Suppressor macrophage treated with lipopolysaccharide for 1 hour (primary cell): Measurements from ENCODE around the gene EREG.
"Not testable (repeated sequence)": the region's sequence is repeated elsewhere in the genome, so short reads cannot be mapped to it uniquely, and the experiment has no call there.

Source experiments
- DNase-seq, 3 donors: peaks; one replicate each; pipeline ENCODE4 v3.0.0-alpha.2; 2020 to 2022

Gene EREG, protein sequence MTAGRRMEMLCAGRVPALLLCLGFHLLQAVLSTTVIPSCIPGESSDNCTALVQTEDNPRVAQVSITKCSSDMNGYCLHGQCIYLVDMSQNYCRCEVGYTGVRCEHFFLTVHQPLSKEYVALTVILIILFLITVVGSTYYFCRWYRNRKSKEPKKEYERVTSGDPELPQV

DNA sequence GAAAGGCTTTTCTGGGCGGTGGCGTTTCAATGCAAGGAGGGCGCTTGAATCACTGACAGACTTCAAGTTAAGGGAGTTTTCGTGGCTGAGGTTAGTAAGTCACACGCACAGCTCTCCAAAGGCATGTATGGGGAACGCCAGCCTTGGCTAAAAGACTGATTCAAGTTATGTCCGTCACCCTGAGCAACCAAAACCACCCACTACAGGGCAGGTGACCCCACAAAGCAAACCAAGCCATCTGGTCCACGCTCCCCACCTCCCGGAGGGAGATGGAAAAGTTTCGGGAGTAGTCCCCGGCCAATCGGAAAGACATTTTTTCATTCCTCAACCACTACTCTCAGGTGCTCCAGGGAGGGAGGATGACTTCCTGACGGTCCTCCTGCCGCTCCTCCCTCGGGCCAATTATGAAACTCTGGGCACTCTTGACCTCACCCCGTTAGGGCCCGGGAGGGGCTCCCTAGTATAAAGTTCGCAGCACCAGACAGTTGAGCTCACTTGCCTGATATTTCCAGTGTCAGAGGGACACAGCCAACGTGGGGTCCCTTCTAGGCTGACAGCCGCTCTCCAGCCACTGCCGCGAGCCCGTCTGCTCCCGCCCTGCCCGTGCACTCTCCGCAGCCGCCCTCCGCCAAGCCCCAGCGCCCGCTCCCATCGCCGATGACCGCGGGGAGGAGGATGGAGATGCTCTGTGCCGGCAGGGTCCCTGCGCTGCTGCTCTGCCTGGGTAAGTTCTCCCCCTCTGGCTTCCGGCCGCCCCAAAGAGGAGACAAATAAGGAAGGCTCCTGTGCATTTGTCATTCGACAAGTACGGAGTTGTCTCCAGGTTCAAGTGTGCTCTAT, at the start of gene EREG:
EREG (plus strand) TSS at position 494 of the 840 bp plus-strand sequence; CDS start at position 658, 164 bp downstream.
- DNase-seq: peak; percentile 87 to 91 (median 91)

DNA sequence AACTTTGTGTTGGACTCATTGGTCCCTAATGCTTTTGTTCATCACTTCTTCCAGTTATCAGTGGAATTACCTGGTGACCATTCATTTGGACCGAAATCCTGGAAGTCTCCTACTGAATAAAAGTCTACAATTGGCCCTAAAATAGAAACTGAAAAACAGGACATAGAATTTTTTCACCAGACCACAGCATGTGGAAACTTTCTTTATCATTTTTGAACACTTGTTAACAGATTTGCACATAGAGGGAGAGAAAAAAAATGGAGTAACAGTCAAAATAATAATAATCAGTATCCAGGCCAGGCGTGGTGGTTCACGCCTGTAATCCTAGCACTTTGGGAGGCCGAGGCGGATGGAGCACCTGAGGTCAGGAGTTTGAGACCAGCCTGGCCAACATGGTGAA, 49.6 kb upstream of the EREG start:
- DNase-seq: no peak

DNA sequence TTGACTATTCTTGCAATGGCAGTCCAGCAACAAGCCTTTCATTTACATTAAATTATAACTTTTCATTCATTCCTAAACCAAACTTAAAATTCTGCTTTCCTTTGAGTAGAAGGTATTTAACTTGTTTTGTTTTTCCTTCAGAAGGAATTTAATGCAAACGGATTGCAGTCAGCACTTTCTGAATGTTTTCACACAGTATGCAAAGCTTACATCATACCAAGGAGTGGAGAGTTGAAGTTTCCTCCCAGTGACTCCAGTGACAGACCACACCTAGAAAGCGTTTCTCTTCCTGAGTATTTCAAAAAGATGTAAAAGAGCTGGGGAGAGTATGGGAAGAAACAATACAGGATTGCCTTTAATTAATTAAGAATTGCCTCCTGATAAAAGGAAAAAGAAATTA, 48.5 kb upstream of the EREG start:
- DNase-seq: peak in 1 of 3 donors; percentile 26

DNA sequence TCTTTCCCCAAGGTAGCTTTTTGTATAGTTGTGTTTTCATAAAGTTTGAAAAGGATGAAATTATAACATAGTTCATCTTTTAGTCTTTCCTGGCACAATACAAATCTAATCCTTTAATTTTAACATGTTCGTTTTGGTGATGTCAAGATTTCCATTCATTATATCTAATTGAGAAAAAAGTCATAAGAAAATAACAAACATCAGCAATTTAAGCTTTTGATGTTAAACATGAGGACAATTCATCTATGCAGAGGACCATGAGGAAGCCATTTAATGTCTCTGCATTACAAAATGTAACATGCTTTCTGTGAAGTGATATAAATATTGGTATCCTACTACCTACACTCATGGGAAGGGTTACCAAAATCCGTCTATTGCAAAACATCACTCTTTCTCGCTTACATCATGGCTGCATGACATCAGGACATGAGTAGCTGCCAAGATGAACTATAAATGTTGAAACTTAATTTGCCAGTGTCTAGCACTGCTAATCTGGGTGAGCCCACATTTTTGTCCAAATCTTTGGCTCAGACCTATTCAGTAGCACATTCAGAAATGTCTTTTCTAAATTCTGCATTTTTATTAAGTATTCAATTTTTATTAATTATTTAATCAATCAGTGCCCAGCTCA, 47.2 kb upstream of the EREG start:
- peak in 2 of 3 donors; percentile 54 to 58 for DNase-seq

DNA sequence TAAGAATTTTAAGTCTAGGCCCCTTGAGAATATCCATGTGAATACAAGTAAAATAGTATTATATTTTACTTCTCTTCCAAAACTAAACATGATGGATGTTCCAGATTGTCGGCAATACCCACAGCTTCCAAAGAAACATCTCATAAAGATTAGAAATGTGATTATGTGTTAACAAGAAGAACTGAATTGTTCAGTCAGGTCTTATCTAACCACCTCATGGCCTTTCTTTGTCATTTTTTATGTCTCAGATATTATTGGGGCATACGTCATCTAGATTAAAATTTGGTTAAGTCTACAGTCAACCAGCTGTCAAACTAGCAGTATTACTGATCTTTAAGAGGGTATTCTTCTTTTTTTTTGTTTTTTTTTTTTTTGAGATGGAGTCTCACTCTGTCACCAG, 46.7 kb upstream of the EREG start:
- no peak for DNase-seq

DNA sequence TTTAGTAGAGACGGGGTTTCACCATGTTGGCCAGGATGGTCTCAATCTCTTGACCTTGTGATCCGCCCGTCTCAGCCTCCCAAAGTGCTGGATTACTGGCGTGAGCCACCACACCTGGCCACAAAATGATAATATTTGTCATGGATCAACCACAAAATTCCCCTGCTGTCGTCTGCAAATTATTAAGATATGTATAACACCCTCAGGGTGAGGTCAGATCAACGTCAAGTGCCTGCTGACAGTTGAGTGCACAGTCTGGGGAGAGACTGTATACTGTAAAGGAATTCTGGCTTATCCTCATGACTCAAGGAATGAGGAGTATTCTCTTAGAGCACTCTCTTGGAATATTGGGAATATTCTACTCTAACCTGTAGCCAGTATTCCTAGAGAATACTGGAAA, 45.5 kb upstream of the EREG start:
- no peak for DNase-seq

DNA sequence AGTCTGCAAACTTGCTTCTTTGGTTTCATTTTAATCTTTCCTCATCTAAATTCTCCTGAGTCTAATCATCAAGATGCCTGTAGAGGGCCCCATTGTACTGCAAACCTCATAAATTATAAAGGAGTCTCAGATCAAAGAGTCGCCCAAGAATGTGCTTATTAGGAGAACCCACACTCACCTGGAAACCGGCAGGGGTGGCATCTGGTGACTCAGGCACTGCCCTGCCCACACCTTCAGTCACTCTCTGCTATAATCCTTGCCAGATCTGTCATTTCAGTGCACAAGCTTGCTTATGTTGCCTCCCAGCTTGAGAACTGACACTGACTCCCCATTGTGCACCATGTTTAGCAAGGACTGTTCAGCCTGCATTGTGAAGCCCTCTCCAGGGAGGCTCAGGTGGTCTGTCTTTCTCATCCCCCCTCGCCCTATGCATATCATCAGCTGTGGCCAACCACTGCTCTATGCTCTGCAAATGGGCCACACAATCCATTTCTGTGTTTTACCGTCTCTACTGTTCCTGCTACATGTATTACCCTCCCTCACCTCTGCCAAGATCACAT, 44.3 kb upstream of the EREG start:
- peak; percentile 76 to 85 (median 79) for DNase-seq

DNA sequence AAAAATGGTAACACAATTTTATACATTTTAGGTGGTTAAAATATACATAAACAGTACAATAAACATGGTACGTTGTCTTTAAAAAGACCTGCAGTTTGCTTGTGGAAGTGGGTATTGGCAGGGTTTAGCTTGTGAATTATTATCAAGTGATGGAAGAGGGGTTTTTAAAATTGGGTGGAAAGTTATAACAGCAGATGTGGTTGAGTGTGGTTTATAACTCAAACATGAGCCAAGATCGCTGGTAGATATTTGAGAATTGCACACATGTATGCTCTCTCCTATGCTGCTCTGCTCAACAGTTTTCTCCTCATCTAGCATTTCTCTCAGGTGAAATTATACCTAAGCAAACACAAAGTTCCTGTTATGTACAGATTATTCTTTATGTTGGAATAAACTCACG, 42.6 kb upstream of the EREG start:
- DNase-seq: no peak

DNA sequence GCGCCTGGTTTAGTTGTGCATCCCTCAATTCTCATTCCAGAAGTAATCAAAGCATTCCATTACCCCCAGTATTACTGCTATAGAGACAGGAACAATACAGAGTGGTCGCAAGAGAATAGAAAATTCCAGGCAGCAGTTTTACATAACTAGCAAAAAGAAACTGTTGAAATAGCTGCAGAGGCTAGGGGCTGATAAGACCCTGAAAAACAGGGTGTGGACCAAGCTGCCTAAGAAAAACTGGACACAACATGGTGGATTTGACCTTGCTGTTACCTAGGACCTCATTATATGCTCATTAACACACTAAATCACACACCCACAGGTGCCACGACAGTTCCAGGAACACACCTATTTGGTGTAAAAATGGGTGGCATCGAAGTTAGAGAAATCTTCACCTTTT, 41.3 kb upstream of the EREG start:
- DNase-seq: no peak

DNA sequence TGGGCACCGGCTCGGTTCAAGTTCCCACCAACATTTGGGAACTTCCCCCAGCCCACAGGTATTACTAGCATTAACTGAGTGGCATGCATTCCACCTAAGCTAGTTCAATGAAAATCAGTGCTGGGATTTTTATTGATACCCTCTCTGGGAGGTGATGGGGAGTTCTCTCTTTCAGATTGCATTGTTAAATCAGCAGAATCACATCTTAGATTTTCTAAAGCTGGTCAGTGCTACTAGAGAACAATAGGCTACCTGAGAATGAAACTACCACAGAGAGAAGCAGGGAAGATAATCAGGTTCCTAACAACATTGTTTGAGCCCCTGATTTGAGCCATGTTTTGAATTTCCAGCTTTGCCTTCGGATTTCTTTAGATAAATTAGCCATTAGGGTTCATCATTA, 40.7 kb upstream of the EREG start:
- no peak for DNase-seq

DNA sequence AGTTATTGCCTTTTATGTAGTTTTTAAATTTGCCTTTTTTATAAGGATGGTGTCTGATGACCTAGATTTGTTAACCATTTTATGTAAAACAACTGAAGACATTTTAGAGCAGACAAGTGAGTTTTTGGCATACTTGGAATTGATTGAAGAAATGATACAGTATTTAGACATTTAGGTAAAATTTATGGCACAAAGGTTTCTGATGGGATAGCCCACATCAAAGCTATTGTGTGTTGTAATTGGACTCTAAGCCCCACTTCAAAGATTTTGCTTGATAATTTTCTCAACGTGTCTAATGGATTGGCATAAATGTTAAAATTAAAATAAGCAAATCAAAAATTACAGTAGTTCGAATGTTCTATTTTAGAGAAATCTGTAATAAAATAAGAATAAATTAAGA, 39.1 kb upstream of the EREG start:
- DNase-seq: no peak

DNA sequence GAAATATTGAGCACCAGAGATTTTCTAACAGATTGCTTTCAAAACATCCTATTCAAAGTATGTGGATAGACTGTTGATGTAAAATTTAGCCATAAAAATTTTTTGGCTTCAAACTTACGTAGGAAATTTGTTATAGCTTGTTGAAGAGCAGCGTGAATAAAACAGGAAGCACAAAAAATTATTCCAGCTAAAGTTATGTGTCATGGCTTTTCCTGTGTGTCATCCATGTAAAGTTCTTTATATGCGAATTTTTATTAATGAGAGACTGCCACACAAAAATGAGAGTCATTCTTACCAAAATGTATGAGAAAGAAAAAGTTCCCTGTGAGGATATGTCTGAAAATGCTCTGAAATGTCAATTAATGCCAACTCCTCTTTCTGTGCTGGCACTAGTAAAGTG, 37.2 kb upstream of the EREG start:
- peak; percentile 40 to 87 (median 85) for DNase-seq

DNA sequence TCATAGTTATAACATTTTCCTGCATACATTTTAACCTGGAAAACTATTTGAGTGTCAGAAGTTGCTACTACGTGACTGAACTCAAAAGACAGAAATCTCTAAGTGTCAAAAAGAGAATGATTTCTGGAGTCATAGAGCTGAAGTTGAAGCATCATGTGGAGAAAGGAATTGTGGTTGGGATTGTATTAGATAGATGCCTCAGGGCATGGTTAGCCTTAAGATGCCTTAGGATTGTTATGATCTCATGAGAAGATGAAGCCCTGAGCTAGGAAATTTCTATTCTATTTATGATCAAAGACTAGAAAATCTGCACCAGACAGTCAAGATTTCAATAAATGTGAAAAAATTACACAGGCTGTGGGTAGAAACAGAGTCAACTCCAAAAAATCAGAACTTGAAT, 36.4 kb upstream of the EREG start:
- DNase-seq: no peak

DNA sequence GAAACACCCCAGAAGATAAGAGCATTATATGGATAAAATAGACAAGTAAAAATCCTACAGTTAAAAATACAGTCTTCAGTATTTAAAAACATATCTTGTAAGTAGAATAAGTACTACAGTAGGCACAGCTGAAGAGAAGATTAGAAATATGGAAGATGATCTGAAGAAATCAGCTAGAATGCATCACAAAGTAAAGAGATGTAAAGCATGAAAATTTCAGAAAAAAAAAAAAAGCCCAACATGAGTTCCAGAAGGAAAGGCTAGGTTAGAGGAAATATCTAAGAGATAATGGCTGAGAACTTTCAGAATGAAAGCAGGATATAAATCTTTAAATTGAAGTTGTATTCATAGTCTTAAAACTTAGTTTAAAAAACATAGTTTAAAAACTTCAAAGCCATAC, 35.6 kb upstream of the EREG start:
- DNase-seq: no peak

DNA sequence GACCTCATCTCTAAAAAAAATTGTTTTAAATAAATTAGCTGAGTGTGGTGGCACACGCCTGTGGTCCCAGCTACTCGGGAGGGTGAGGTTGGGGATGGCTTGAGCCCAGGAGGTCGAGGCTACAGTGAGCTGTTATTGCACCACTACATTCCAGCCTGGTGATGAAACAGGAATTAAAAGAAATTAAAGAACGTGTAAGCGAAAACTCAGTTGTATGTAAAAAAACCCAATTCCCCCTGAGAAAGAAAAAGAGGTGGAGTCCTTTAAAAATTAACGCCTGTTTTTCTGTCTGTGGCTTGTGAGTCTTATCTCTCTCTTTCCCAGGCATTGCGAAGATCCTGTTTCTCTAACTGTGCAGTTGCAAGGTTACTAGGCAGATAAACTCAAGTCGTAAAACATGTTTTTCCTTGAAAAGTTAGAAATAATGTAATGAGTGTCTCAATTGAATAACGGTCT, 34.6 kb upstream of the EREG start:
- DNase-seq: peak in 1 of 3 donors; percentile 25

DNA sequence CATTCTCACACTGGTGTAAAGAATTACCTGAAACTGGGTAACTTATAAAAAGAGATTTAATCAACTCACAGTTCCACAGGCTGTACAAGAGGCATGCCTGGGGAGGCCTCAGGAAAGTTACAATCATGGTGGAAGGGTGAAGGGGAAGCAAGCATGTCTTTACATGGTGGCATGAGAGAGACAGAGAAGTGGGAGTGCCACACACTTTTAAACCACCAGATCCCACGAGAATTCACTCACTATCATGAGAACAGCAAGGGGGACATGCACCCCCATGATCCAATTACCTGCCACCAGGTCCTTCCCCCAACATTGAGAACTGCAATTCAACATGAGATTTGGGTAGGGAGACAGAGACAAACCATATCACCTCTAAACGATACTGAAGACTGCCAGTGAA, 33.7 kb upstream of the EREG start:
- no peak for DNase-seq

DNA sequence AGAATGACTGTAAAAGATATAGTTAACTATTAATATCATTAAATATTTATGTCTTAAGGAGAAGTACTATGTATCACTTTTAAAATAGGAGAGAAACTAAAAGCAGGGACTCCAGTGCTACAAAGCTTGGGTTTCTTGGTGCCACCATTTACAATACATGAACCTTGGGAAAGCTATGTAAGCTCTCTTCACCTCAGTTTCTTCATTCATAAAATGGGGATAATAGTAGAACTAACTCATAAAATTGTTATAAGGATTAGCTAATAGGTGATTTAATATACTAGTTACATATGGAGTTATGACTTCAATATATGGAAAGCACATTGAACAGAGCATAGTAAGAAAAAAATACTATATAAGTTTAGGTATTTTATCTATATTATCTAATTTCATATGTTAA, 33.0 kb upstream of the EREG start:
- DNase-seq: no peak

DNA sequence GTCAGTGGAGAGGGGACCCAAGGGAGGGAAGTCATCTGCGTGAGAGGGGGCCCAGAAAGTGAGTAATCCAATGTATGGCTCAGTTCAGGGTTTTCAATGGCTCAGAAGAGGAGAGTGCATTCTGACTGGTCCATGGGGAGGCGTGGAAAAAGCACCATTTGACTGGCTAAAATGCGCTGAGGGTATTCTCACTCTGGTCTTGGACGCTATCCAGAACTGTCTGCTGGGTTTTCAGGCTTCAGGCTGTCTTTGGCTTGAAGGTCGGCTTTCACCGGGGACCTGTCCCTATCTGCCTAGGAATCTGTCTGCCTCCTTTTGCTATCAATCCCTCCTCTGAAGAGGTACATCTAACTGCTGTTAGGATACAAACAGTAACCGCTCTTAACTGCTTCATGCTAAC, 30.3 kb upstream of the EREG start:
- no peak for DNase-seq

DNA sequence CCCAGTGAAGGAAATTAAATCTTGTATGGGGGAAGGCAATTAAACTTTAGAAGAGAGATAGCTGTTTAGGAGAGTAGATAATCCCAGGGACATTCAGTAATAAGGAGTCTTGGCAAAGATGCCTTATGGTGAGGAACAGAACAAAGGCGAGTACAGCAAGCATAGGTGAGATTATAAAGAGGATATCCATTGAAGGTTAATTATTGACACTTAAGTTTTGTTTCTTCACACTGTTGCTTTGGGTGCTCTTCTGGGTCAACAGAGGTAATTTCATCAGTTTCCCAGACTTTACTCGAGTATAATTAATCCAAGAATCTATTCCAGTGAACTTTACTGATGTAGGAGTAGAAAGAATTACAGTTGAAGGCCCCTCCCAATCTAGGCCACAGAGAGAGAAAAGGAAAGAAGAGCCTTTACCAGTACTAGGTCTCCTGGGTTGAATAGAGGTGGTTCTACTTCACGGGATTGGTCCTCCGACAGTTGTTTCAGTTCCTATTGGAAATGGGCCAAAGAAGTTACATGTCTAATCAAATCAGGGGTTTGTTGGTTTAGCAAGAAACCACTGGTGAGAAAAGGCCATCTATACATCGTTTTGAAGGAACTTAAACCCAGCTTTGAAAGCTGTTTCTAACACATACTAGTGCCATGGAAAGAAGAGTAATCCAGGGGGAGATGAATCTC, 29.5 kb upstream of the EREG start:
- peak in 2 of 3 donors; percentile 34 to 38 for DNase-seq

DNA sequence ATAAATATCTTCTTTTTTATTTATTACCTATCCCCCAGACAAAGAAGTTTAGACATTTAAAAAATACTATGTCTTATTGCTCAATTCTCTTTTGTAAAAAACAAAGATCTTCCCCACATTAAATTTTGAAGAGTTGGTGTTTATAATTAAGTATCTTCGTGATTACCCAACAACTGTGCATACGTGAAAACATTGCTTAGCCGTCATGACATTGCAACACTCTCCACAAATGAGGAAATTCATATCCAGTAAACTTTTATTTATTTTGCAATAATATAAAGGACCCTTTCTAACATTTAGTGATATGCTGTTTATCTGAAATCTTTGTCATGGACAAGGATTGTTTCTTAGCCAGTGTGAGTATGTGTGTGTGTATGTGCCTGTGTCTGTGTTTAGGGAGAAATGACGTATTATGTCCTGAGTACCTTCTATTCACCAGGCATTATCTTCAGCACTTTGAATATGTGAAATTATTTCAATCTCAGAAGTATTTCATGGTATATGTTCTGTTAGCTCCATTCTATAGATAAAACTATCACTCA, 26.1 kb upstream of the EREG start:
- DNase-seq: peak; percentile 68 to 91 (median 89)

DNA sequence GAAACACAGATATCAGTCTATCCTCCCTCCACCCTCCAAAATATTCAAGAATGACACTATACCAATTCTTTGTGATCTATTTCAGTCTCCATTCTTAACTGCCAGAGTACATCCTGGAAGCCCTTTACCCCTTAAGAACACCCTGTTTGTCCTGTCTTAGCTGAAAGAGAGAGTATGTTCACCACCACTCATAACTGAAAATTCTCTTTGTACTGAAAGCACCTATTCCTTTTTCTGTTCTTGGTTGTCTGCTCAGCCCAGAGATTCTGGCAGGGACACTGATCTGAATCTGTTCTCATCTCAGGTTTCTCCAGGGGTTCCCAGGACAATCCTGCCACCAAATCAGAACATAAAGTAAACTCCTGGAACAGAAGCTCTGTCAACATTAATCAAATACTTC, 25.4 kb upstream of the EREG start:
- DNase-seq: no peak

DNA sequence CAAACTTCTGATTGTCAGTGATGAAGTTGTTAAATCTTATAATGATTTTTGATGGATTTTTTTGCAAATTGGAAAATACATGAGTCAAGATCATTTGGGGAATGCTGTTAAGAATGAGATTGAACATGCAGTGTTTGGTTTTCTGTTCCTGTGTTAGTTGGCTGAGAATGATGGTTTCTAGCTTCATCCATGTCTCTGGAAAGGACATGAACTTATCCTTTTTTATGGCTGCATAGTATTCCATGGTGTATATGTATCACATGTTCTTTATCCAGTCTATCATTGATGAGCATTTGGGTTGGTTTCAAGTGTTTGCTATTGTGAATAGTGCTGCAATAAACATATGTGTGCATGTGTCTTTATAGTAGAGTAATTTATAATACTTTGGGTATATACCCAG, 24.5 kb upstream of the EREG start:
- not testable (repeated sequence) for DNase-seq

DNA sequence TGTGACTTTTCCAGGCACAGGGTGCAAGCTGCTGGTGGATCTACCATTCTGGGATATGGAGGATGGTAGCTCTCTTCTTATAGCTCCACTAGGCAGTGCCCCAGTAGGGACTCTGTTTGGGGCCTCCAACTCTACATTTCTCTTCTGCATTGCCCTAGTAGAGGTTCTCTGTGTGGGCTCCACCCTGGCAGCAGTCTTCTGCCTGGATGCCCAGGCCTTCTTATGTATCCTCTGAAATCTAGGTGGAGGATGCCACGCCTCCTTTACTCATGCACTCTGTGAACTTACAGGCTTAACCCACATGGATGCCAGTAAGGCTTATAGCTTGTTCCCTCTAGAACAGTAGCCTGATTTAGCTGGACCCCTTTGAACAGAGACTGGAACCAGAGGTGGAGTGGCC, 20.9 kb upstream of the EREG start:
- DNase-seq: no peak
